Activated naive CD4-positive, alpha-beta T cell treated with anti-CD3 and anti-CD28 coated beads, Interleukin-2, amount 50 U/mL, for 24 hours (primary cell): ENCODE results near the gene CTBP2.

Experiments
- H3K27ac Mint-ChIP-seq: one replicate; pipeline ENCODE4 v1.8.0; 2021; ENCODE audit warnings: mild to moderate bottlenecking, mixed read lengths
- H3K27me3 Mint-ChIP-seq: one replicate; pipeline ENCODE4 v1.8.0; 2021; ENCODE audit warnings: mixed read lengths
- H3K36me3 Mint-ChIP-seq: one replicate; pipeline ENCODE4 v1.8.0; 2021; ENCODE audit warnings: mixed read lengths
- H3K4me1 Mint-ChIP-seq: one replicate; pipeline ENCODE4 v1.8.0; 2021; ENCODE audit warnings: mixed read lengths
- H3K4me3 Mint-ChIP-seq: one replicate; pipeline ENCODE4 v1.8.0; 2021; ENCODE audit warnings: mild to moderate bottlenecking, mixed read lengths
- H3K9me3 Mint-ChIP-seq: one replicate; pipeline ENCODE4 v1.8.0; 2021; ENCODE audit warnings: mixed read lengths

The CTBP2 gene

GRCh38 chr10:125003146-125003900 is 157.0 kb downstream of the CTBP2 start:
- Mint-ChIP-seq H3K27me3 (no peaks in the 10 kb centered on the region), H3K4me1 (no peaks in the 10 kb centered on the region), H3K27ac (peak overlapping the region; percentile 23), H3K4me3 (no peak overlapping the region), H3K36me3 (no peaks in the 10 kb centered on the region), H3K9me3 (no peaks in the 10 kb centered on the region)

GRCh38 chr10:125002423-125003145 is 157.8 kb downstream of the CTBP2 start:
- Mint-ChIP-seq H3K4me3 (no peak overlapping the region), H3K4me1 (no peaks in the 10 kb centered on the region), H3K9me3 (no peaks in the 10 kb centered on the region), H3K36me3 (no peaks in the 10 kb centered on the region), H3K27ac (peak overlapping the region; percentile 23), H3K27me3 (no peaks in the 10 kb centered on the region)

GRCh38 chr10:125002047-125002422 is 158.3 kb downstream of the CTBP2 start:
- no peaks in the 10 kb centered on the region for H3K36me3 Mint-ChIP-seq
- no peaks in the 10 kb centered on the region for H3K9me3 Mint-ChIP-seq
- H3K4me3 Mint-ChIP-seq: no peak overlapping the region
- H3K27me3 Mint-ChIP-seq: no peaks in the 10 kb centered on the region
- no peak overlapping the region for H3K27ac Mint-ChIP-seq
- H3K4me1 Mint-ChIP-seq: no peaks in the 10 kb centered on the region

- Mint-ChIP-seq H3K27me3 (no peaks in the 10 kb centered on the region), H3K27ac (no peak overlapping the region), H3K4me1 (no peaks in the 10 kb centered on the region), H3K4me3 (no peak overlapping the region), H3K36me3 (no peaks in the 10 kb centered on the region), H3K9me3 (no peaks in the 10 kb centered on the region)
Observed at GRCh38 chr10:125001313-125002046, 158.9 kb downstream of the CTBP2 start.

GRCh38 chr10:125000366-125001312 is 159.7 kb downstream of the CTBP2 start:
- no peaks in the 10 kb centered on the region for H3K36me3 Mint-ChIP-seq
- no peak overlapping the region for H3K4me3 Mint-ChIP-seq
- no peaks in the 10 kb centered on the region for H3K27me3 Mint-ChIP-seq
- H3K27ac Mint-ChIP-seq: no peak overlapping the region
- H3K4me1 Mint-ChIP-seq: no peaks in the 10 kb centered on the region
- H3K9me3 Mint-ChIP-seq: no peaks in the 10 kb centered on the region

GRCh38 chr10:124999433-125000365 is 160.7 kb downstream of the CTBP2 start:
- Mint-ChIP-seq H3K36me3 (no peaks in the 10 kb centered on the region), H3K4me3 (no peak overlapping the region), H3K27ac (no peak overlapping the region), H3K4me1 (no peaks in the 10 kb centered on the region), H3K9me3 (no peaks in the 10 kb centered on the region), H3K27me3 (no peaks in the 10 kb centered on the region)

- no peaks in the 10 kb centered on the region for H3K9me3 Mint-ChIP-seq
- no peaks in the 10 kb centered on the region for H3K36me3 Mint-ChIP-seq
- H3K4me1 Mint-ChIP-seq: no peaks in the 10 kb centered on the region
- H3K4me3 Mint-ChIP-seq: no peak overlapping the region
- H3K27ac Mint-ChIP-seq: no peak overlapping the region
- H3K27me3 Mint-ChIP-seq: no peaks in the 10 kb centered on the region
Observed at GRCh38 chr10:124998624-124999291, 161.6 kb downstream of the CTBP2 start.

- H3K27me3 Mint-ChIP-seq: no peaks in the 10 kb centered on the region
- H3K4me1 Mint-ChIP-seq: no peaks in the 10 kb centered on the region
- no peak overlapping the region for H3K27ac Mint-ChIP-seq
Observed at GRCh38 chr10:124997771-124998623, 162.4 kb downstream of the CTBP2 start.

GRCh38 chr10:124997306-124997705 is 163.1 kb downstream of the CTBP2 start:
- H3K27me3 Mint-ChIP-seq: no peaks in the 10 kb centered on the region
- H3K9me3 Mint-ChIP-seq: no peaks in the 10 kb centered on the region
- no peak overlapping the region for H3K27ac Mint-ChIP-seq
- no peaks in the 10 kb centered on the region for H3K36me3 Mint-ChIP-seq
- H3K4me1 Mint-ChIP-seq: no peaks in the 10 kb centered on the region
- no peak overlapping the region for H3K4me3 Mint-ChIP-seq

More at GRCh38 chr10:124997771-124998623, 162.4 kb downstream of the CTBP2 start:
- Mint-ChIP-seq H3K36me3 (no peaks in the 10 kb centered on the region), H3K4me3 (no peak overlapping the region), H3K9me3 (no peaks in the 10 kb centered on the region)

- Mint-ChIP-seq H3K36me3 (no peaks in the 10 kb centered on the region), H3K27me3 (no peaks in the 10 kb centered on the region), H3K9me3 (no peaks in the 10 kb centered on the region), H3K4me3 (no peak overlapping the region), H3K4me1 (no peaks in the 10 kb centered on the region), H3K27ac (no peak overlapping the region)
Observed at GRCh38 chr10:124996854-124997215, 163.5 kb downstream of the CTBP2 start.

- H3K27ac Mint-ChIP-seq: no peak overlapping the region
- no peak overlapping the region for H3K4me3 Mint-ChIP-seq
- no peaks in the 10 kb centered on the region for H3K9me3 Mint-ChIP-seq
- no peaks in the 10 kb centered on the region for H3K4me1 Mint-ChIP-seq
- H3K27me3 Mint-ChIP-seq: no peaks in the 10 kb centered on the region
- H3K36me3 Mint-ChIP-seq: no peaks in the 10 kb centered on the region
Observed at GRCh38 chr10:124996127-124996853, 164.1 kb downstream of the CTBP2 start.

- no peaks in the 10 kb centered on the region for H3K27me3 Mint-ChIP-seq
- no peak overlapping the region for H3K4me3 Mint-ChIP-seq
- H3K27ac Mint-ChIP-seq: no peak overlapping the region
- no peaks in the 10 kb centered on the region for H3K9me3 Mint-ChIP-seq
- H3K36me3 Mint-ChIP-seq: no peaks in the 10 kb centered on the region
- H3K4me1 Mint-ChIP-seq: no peaks in the 10 kb centered on the region
Observed at GRCh38 chr10:124995605-124996004, 164.8 kb downstream of the CTBP2 start.
